ENCODE data around the gene SUGCT. TPM values are rescaled to one million over a fixed set of nuclear protein-coding genes. Genes with fewer than 3 reads are reported as not detected.

SUGCT gene
- total and polyA plus RNA-seq, 3 experiments from 2014 or later = 1.1 to 1.4 (median 1.3) TPM

DNA sequence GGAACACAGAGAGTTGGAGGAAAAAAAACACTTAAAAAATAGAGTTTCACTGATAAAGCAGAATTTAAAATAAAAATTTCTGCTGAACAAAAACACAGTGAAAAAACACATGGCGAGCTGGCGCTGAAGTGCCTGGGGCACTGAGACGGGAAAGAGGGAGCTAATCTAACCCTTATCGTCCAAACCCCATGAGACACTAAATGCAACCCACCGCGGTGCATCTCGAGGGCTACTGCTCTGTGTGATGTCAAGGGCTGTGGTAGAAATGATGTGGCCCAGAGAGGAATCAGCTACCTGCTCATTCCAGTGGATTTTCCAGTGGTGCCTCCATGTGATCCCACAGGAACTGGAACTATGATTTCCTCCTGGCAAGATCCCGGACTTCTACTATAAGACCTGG is 499.3 kb downstream of the SUGCT start:
- peaks cover 0 to 11% (median 4%) of the 10 kb centered on the region in 5 donors for H3K9me3 Mint-ChIP-seq
- Histone ChIP-seq H3K27ac (ENCODE audit: low read depth, low read length) (no peak overlapping the region), H3K36me3 (ENCODE audit: insufficient read depth, low read length) (no peaks in the 10 kb centered on the region), H3K4me3 (ENCODE audit: low read length) (no peak overlapping the region), H3K4me1 (ENCODE audit: insufficient read depth, low read length) (no peaks in the 10 kb centered on the region), H3K9me3 (ENCODE audit: low read length) (no peaks in the 10 kb centered on the region), H3K27me3 (ENCODE audit: insufficient read depth, low read length, poor library complexity, severe bottlenecking) (no peaks in the 10 kb centered on the region)
- no peaks in the 10 kb centered on the region for H3K27me3 Mint-ChIP-seq
- ChIA-PET CTCF (no interaction called here), POLR2A (no interaction called here)
- no peaks in the 10 kb centered on the region for H3K36me3 Mint-ChIP-seq
- no peak for DNase-seq
- H3K4me3 Mint-ChIP-seq = no peak overlapping the region
- no peak overlapping the region for H3K27ac Mint-ChIP-seq
- H3K4me1 Mint-ChIP-seq = no peaks in the 10 kb centered on the region

DNA sequence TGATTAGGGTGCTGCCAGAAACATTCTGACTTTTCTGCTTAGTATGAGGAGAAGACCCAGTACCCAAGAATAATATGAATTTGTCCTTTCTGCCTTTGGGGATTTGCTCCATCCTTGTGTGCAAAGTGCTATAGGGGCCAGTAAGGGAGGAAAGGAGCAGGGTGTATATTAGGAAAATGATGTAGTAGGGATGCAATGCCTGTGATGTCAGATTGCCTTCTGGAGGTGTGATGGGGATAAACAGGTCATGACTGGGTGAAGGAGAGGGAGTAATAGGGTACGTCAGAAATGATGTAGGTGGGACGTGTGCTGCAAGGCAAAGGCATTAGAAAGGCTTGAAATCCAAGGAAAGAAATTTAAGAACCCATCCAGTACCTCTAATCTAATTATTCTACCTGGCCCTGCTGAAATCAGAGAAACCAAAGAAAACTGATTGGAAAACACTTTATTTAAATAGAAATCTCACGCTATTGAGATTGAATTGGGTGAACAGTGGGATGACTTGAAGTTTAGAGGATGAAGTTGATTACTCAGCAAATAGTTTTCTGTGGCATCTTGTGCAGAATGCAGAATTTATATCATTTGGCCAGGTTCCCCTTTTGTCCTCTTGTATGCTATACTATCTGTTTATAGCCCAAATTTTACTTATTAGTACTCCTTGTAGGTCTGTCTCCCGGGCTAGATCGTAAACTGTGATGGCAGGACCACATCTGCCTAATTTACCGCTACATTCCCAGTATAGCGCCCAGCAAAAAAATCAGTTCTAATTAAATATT is 503.9 kb downstream of the SUGCT start:
- no peaks in the 10 kb centered on the region for H3K36me3 ChIP-seq (ENCODE audit: insufficient read depth, low read length)
- CTCF ChIA-PET = no interaction called here
- no peaks in the 10 kb centered on the region for H3K27me3 ChIP-seq (ENCODE audit: insufficient read depth, low read length, poor library complexity, severe bottlenecking)
- H3K9me3 ChIP-seq (ENCODE audit: low read length) = no peaks in the 10 kb centered on the region
- Mint-ChIP-seq H3K27me3 (no peaks in the 10 kb centered on the region), H3K4me3 (no peak overlapping the region), H3K27ac (no peak overlapping the region), H3K36me3 (no peaks in the 10 kb centered on the region), H3K4me1 (no peaks in the 10 kb centered on the region), H3K9me3 (peaks cover 0 to 8% (median 5%) of the 10 kb centered on the region in 5 donors)
- DNase-seq = no peak
- POLR2A ChIA-PET = no interaction called here
- no peaks in the 10 kb centered on the region for H3K4me1 ChIP-seq (ENCODE audit: insufficient read depth, low read length)
- H3K4me3 ChIP-seq (ENCODE audit: low read length) = no peak overlapping the region
- H3K27ac ChIP-seq (ENCODE audit: low read depth, low read length) = no peak overlapping the region

DNA sequence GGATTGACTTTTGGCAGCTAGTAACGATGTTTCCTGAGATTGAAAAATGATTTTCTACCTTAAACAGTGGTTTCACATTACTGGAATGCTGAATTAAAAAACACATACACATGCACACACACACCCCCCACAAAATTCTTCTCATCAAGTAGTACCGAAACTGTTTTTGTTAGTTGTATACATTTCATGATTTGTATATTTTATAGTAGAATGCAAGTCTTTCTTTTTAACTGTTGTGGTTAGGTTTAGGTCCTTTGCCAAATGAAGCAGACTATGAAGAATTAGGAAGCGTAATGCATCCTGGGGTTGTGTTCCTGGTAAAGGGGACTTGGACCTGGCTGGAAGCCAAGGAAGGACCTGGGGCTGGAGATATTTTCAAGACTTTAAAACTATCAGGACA is 505.8 kb downstream of the SUGCT start:
- DNase-seq = no peak
- Mint-ChIP-seq H3K4me1 (peaks cover 0 to 5% (median 2%) of the 10 kb centered on the region in 3 donors), H3K9me3 (peaks cover 0 to 10% (median 4%) of the 10 kb centered on the region in 5 donors), H3K4me3 (no peak overlapping the region), H3K36me3 (no peaks in the 10 kb centered on the region), H3K27me3 (no peaks in the 10 kb centered on the region), H3K27ac (no peak overlapping the region)
- no peak overlapping the region for H3K4me3 ChIP-seq (ENCODE audit: low read length)
- no peak overlapping the region for H3K27ac ChIP-seq (ENCODE audit: low read depth, low read length)
- no peaks in the 10 kb centered on the region for H3K27me3 ChIP-seq (ENCODE audit: insufficient read depth, low read length, poor library complexity, severe bottlenecking)
- ChIA-PET CTCF (no interaction called here), POLR2A (no interaction called here)
- H3K36me3 ChIP-seq (ENCODE audit: insufficient read depth, low read length) = no peaks in the 10 kb centered on the region
- H3K9me3 ChIP-seq (ENCODE audit: low read length) = no peaks in the 10 kb centered on the region
- H3K4me1 ChIP-seq (ENCODE audit: insufficient read depth, low read length) = no peaks in the 10 kb centered on the region

DNA sequence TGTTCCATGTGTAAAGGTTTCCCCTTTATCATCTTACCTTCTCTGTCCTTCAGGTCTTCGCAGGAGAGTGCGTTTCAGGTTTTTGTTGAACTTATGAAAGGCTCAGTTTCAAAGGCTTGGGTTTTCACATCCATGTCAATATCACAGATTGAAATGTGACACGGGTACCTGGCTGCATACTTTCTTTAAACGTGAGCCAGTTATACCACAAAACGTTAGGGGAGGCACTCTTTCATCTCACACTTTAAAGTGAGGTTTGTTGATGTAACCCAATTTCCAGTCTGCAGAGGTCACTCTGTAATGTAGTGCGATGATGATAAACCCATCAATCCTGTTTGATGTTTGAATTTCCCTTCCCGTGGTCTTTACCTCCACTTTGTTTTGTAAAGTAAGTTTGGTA is 506.9 kb downstream of the SUGCT start:
- H3K4me3 Mint-ChIP-seq = no peak overlapping the region
- CTCF ChIA-PET = no interaction called here
- H3K27me3 ChIP-seq (ENCODE audit: insufficient read depth, low read length, poor library complexity, severe bottlenecking) = no peaks in the 10 kb centered on the region

DNA sequence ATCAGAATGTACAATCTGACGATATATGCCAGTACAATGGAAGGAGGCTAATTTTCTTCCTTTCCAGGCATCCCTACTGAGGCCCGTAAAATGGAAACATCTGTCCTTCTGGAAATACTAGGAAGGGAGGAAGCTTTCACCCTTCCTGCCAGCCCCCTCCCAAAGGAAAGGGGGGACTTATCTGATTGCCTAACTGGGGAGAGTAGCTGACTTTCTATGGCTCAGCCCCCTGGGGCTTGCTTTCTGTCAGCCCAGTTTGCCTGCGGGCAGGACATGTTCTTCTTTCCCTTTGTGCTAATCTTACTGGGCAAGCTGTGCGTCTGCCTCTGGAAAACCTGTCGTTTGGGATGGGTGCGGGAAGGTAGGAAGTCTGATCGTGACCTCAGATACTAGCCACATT is 508.9 kb downstream of the SUGCT start:
- H3K9me3 Mint-ChIP-seq = peaks cover 0 to 8% (median 2%) of the 10 kb centered on the region in 5 donors
- no peak overlapping the region for H3K4me3 Mint-ChIP-seq
- H3K4me1 ChIP-seq (ENCODE audit: insufficient read depth, low read length) = no peaks in the 10 kb centered on the region
- H3K4me3 ChIP-seq (ENCODE audit: low read length) = no peak overlapping the region
- H3K27ac ChIP-seq (ENCODE audit: low read depth, low read length) = no peak overlapping the region
- no peaks in the 10 kb centered on the region for H3K9me3 ChIP-seq (ENCODE audit: low read length)
- no peak overlapping the region for H3K27ac Mint-ChIP-seq
- ChIA-PET POLR2A (no interaction called here), CTCF (no interaction called here)
- H3K27me3 Mint-ChIP-seq = no peaks in the 10 kb centered on the region
- no peak for DNase-seq
- H3K36me3 ChIP-seq (ENCODE audit: insufficient read depth, low read length) = no peaks in the 10 kb centered on the region
- peaks cover 0 to 2% (median 0%) of the 10 kb centered on the region in 3 donors for H3K36me3 Mint-ChIP-seq
- no peaks in the 10 kb centered on the region for H3K27me3 ChIP-seq (ENCODE audit: insufficient read depth, low read length, poor library complexity, severe bottlenecking)
- peaks cover 0 to 5% (median 2%) of the 10 kb centered on the region in 3 donors for H3K4me1 Mint-ChIP-seq

More for the DNA sequence above, 506.9 kb downstream of the SUGCT start:
- H3K36me3 Mint-ChIP-seq = peaks cover 0 to 2% (median 0%) of the 10 kb centered on the region in 3 donors
- no peak for DNase-seq
- peaks cover 0 to 5% (median 2%) of the 10 kb centered on the region in 3 donors for H3K4me1 Mint-ChIP-seq
- no peak overlapping the region for H3K27ac Mint-ChIP-seq
- Histone ChIP-seq H3K4me3 (ENCODE audit: low read length) (no peak overlapping the region), H3K36me3 (ENCODE audit: insufficient read depth, low read length) (no peaks in the 10 kb centered on the region), H3K4me1 (ENCODE audit: insufficient read depth, low read length) (no peaks in the 10 kb centered on the region), H3K27ac (ENCODE audit: low read depth, low read length) (no peak overlapping the region), H3K9me3 (ENCODE audit: low read length) (no peaks in the 10 kb centered on the region)
- H3K27me3 Mint-ChIP-seq = no peaks in the 10 kb centered on the region
- peaks cover 0 to 10% (median 4%) of the 10 kb centered on the region in 5 donors for H3K9me3 Mint-ChIP-seq
- POLR2A ChIA-PET = no interaction called here

DNA sequence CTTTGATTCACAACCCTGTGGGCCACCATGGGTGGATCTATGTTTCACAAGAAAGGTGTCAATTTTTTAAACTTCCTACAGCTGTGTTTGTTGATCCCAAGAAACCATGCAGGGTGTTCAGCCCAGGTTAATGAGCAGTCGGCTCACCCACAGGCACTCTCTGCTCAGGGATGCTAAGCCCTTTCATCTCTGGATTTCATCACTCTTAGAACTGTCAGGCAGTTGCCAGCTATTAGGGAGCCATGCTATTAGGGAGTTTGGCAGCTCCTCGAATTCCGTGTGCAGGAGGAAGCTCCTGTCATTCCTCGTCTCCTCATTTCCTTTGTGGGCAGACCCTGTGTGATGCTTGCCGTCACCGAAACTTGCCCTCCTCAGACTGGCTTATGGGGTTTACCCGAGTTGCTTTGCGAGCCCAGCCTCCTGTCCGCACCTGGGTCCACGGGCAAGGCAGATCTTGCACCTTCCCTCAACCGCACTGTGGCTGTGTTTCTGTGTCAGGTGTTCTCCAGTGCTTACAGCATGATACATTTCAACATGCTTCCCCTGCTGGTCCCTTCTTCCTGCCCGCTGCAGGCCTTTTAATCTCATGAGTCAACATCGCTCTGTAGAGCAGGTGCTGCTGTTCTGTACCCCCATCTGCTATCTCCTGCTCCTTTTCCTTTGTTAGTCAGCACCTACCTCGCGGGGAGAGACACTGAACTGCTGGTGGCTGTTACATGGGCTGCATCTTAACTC is 509.8 kb downstream of the SUGCT start:
- H3K27ac Mint-ChIP-seq = no peak overlapping the region

DNA sequence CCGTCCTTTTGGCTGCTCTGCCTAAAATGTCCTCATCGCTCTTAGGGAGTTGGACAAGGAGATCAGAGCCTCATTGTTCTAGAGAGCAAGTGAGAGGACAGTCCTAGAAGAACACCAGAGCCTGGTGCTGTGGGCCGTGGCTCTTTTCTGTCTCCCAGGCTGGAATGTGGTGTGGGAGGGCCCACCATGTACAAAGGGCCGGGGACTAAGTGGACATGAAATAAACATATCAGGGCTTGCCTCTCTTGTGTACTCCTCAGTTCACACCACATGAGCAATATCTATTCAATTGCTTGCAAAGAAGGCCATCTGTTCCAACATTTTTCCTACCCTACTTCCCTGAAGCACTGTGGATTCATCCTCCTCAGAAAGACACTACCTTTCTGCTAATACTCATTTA is 510.4 kb downstream of the SUGCT start:
- ChIA-PET CTCF (no interaction called here), POLR2A (no interaction called here)
- H3K4me3 Mint-ChIP-seq = peak overlapping the region in 1 of 7 donors; percentile 41
- Histone ChIP-seq H3K27ac (ENCODE audit: low read depth, low read length) (no peak overlapping the region), H3K4me3 (ENCODE audit: low read length) (no peak overlapping the region), H3K4me1 (ENCODE audit: insufficient read depth, low read length) (no peaks in the 10 kb centered on the region), H3K9me3 (ENCODE audit: low read length) (no peaks in the 10 kb centered on the region), H3K36me3 (ENCODE audit: insufficient read depth, low read length) (no peaks in the 10 kb centered on the region), H3K27me3 (ENCODE audit: insufficient read depth, low read length, poor library complexity, severe bottlenecking) (no peaks in the 10 kb centered on the region)
- no peak for DNase-seq
- H3K9me3 Mint-ChIP-seq = peaks cover 0 to 8% (median 2%) of the 10 kb centered on the region in 5 donors
- H3K36me3 Mint-ChIP-seq = peaks cover 0 to 2% (median 0%) of the 10 kb centered on the region in 3 donors
- no peaks in the 10 kb centered on the region for H3K27me3 Mint-ChIP-seq
- H3K4me1 Mint-ChIP-seq = peaks cover 0 to 5% (median 2%) of the 10 kb centered on the region in 3 donors
- H3K27ac Mint-ChIP-seq = no peak overlapping the region

More for the DNA sequence above, 509.8 kb downstream of the SUGCT start:
- Mint-ChIP-seq H3K27me3 (no peaks in the 10 kb centered on the region), H3K4me3 (peak overlapping the region in 1 of 7 donors; percentile 41), H3K36me3 (peaks cover 0 to 2% (median 0%) of the 10 kb centered on the region in 3 donors), H3K9me3 (peaks cover 0 to 8% (median 2%) of the 10 kb centered on the region in 5 donors), H3K4me1 (peaks cover 0 to 5% (median 2%) of the 10 kb centered on the region in 3 donors)
- POLR2A ChIA-PET = no interaction called here
- Histone ChIP-seq H3K4me1 (ENCODE audit: insufficient read depth, low read length) (no peaks in the 10 kb centered on the region), H3K27ac (ENCODE audit: low read depth, low read length) (no peak overlapping the region), H3K4me3 (ENCODE audit: low read length) (no peak overlapping the region), H3K9me3 (ENCODE audit: low read length) (no peaks in the 10 kb centered on the region), H3K36me3 (ENCODE audit: insufficient read depth, low read length) (no peaks in the 10 kb centered on the region), H3K27me3 (ENCODE audit: insufficient read depth, low read length, poor library complexity, severe bottlenecking) (no peaks in the 10 kb centered on the region)
- CTCF ChIA-PET = no interaction called here
- DNase-seq = no peak

DNA sequence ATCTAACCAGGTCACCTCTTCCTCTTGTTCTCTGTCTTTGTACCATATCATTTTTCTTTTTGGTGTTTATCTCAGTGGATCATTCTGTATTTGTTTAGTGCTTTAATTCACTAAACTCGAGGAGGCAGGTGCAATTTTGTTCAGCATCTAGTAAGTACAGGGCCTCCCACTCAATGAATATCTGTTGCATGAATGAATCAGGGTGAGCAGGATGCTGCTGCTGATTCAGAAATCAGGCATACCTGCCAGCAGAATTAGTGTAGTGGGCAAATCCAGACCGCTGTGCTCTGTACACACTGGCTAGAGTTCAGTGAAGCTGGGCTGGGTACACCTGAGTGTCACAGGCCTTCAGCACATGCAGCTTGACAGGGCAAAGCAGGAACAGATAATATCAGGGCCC is 511.9 kb downstream of the SUGCT start:
- Mint-ChIP-seq H3K4me3 (no peak overlapping the region), H3K4me1 (peaks cover 0 to 5% (median 2%) of the 10 kb centered on the region in 3 donors), H3K9me3 (peaks cover 2 to 12% (median 5%) of the 10 kb centered on the region in 5 donors), H3K36me3 (peaks cover 0 to 2% (median 0%) of the 10 kb centered on the region in 3 donors), H3K27ac (no peak overlapping the region), H3K27me3 (no peaks in the 10 kb centered on the region)
- no peak overlapping the region for H3K27ac ChIP-seq (ENCODE audit: low read depth, low read length)
- CTCF ChIA-PET = no interaction called here
- no peaks in the 10 kb centered on the region for H3K4me1 ChIP-seq (ENCODE audit: insufficient read depth, low read length)
- H3K9me3 ChIP-seq (ENCODE audit: low read length) = no peaks in the 10 kb centered on the region
- no peaks in the 10 kb centered on the region for H3K27me3 ChIP-seq (ENCODE audit: insufficient read depth, low read length, poor library complexity, severe bottlenecking)
- H3K36me3 ChIP-seq (ENCODE audit: insufficient read depth, low read length) = no peaks in the 10 kb centered on the region
- DNase-seq = no peak
- no peak overlapping the region for H3K4me3 ChIP-seq (ENCODE audit: low read length)
- POLR2A ChIA-PET = no interaction called here
